GM10266 (cell line): Measurements from ENCODE around the gene PSMG4.
"Not testable (repeated sequence)": the region's sequence is repeated elsewhere in the genome, so short reads cannot be mapped to it uniquely, and the experiment has no call there.

Experiments used
- DNase-seq: peaks from one replicate; pipeline ENCODE4 v3.0.0; 2012; ENCODE audit errors: extremely low spot score
- TF ChIP-seq, protein P1 (sequence below): IDR thresholded peaks from 2 replicates; pipeline ENCODE4 v1.5.1; 2012; ENCODE audit warnings: mild to moderate bottlenecking, low read depth; ENCODE audit not compliant: control insufficient read depth, insufficient read depth; ENCODE audit errors: missing control alignments

Gene PSMG4

GRCh38 chr6:3236005-3236404, 22.7 kb upstream of the PSMG4 start:
- TF ChIP-seq, protein P1, sequence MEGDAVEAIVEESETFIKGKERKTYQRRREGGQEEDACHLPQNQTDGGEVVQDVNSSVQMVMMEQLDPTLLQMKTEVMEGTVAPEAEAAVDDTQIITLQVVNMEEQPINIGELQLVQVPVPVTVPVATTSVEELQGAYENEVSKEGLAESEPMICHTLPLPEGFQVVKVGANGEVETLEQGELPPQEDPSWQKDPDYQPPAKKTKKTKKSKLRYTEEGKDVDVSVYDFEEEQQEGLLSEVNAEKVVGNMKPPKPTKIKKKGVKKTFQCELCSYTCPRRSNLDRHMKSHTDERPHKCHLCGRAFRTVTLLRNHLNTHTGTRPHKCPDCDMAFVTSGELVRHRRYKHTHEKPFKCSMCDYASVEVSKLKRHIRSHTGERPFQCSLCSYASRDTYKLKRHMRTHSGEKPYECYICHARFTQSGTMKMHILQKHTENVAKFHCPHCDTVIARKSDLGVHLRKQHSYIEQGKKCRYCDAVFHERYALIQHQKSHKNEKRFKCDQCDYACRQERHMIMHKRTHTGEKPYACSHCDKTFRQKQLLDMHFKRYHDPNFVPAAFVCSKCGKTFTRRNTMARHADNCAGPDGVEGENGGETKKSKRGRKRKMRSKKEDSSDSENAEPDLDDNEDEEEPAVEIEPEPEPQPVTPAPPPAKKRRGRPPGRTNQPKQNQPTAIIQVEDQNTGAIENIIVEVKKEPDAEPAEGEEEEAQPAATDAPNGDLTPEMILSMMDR, result no peak

DNA sequence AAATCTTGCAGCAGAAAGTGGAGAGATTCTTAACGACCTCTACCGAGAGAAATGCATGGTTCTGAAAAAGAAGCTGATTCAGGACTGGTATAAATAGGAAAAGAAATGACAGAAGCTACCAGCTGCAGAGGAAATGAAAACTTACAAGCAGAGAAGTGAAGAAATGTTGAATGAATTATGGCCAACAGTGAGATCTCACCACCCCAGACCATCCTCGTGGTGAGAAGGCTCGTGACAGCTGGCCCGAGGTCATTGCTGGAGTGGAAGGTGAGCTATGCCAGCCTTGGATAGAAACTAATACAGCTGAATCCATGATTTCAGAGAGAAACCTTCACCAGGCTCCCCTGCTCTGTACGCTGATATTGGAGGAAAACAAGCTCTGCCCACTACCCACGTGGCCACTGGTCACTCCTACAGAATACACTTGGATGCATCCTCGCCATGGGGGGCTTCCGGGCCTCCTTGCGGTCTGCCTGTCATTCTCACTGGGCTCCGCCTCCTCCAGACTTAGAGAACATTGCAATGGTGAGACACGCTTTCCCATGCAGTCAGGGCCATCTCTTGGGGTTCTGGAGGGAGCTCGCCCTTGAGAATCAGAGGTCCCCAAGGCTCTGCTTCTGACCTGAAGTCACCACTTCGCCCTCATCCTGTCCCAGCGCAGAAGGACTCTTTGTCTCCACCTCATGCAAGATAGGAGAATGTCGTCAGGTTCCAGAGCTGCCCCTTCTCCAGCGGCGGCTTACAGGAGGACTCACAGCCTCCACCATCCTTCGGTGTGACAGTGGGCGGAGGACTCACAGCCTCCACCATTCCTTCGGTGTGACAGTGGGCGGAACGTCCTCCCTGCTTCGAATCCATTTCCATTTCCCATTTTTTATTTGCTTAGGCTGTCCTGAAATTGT, 20.7 kb upstream of the PSMG4 start:
- no peak for DNase-seq
- TF ChIP-seq, protein P1, result no peak

More at GRCh38 chr6:3236005-3236404, 22.7 kb upstream of the PSMG4 start:
- DNase-seq, result no peak

DNA sequence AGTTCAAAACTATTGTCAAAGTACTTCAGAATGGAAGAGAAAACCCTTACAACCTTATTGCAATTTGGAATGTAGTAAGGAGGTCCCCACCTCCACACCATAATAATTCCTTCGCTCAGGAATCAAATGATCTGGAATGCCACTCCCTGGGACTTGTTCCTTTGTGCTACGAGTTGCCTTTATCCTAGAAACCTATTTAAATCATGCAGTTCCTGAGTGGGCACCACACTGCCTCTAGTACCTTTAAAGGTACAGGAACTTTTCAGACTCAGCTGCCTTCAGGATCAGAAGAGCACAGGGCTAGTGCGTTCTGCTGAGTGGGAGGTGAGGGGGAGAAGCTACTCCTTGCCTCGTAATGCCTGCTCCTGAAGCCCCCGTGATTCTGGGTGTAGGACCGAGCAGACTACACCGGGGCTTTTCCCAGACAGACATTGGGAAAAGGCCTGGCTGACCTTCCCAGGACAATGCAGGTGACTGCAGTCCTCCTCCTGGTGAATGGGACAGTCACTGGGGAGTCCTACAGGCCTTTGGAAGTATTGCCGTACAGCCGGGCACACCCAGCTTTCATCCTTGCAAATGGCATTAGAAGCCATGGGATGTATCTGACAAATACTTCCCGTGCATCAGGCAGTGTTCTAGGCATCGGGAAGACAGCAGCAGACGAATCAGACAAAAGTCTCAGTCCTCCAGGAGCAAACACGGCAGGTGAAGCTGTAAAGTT, 19.5 kb upstream of the PSMG4 start:
- no peak for DNase-seq
- TF ChIP-seq, protein P1, result no peak

- no peak for DNase-seq
- TF ChIP-seq, protein P1, result no peak
Measured at GRCh38 chr6:3240595-3240994, 18.2 kb upstream of the PSMG4 start.

- not testable (repeated sequence) for DNase-seq
Measured at GRCh38 chr6:3241745-3242144, 17.0 kb upstream of the PSMG4 start.

DNA sequence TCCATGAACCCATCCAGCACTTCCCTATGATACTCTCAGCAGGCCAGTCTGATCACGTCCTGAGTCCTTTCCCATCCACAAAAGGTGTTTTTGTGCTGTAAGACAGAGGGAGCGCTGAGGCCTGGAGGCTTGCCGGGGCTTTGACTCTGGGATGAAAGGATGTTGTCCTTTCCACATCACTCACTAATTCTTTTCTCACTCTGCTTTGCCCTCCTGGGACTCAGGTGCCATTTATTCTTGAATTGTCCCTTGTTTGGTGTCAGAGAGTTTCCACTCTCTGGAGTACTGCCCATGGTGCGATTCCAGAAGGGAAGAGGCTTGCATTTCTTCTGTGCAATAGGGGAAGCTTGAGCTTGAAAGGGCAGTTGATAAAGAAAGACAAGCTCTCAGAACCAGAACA, 16.0 kb upstream of the PSMG4 start:
- DNase-seq, result no peak
- TF ChIP-seq, protein P1, result no peak

DNA sequence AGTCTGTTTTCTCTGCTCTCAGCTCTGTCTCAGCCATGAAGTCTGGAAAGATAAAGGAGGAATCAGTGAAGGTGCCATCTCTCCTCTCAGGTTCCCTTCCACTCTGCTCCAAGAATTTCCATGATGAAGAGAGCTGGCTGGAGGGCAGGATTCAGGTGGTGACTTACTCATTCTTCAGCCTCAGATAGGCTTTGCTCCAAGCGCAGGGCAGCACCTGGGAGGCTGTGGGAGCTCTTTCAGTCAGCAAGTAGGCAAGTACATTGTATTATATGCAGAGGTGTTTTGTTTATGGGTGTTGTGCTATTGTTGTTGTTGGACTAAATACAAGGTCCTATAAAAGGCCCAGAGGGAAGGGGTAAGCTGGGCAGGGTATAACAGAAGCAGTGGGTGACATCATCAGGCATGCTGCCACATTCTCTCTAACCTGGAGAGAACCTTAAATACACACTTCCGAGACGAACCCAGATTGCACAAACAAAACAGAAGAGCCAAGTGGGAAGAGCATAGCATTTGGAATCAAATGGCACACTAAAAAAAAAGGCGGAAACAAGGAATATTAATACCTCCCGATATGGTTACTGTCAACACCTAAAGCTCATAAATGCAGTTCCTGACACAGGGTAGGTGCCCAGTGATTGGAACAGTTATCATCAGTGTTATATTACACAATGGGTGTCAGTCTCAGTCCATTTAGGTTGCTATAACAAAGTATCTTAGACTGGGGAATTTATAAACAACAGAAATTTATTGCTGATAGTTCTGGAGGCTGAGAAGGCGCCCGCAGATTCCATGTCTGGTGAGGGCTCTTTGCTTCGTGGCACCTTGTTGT, 14.5 kb upstream of the PSMG4 start:
- no peak for DNase-seq
- TF ChIP-seq, protein P1, result no peak

- DNase-seq, result not testable (repeated sequence)
Measured at GRCh38 chr6:3244832-3245161, 13.9 kb upstream of the PSMG4 start.
